SW480 (cell line): ENCODE measurements around the gene BEX4.
A peak's percentile ranks its signal among the peaks of the same experiment; 100 is the strongest.
"Not testable (repeated sequence)": the region's sequence is repeated elsewhere in the genome, so short reads cannot be mapped to it uniquely, and the experiment has no call there.

Experiments
- DNase-seq: peaks from one replicate; pipeline ENCODE4 v3.0.0-alpha.2; 2016; ENCODE audit warnings: low spot score

Gene BEX4

GRCh38 chrX:103214870-103215424 is at the start of gene BEX4:
TSS of gene BEX4 (plus strand) at chrX:103215108. CDS start at chrX:103216154, 1,046 bp downstream.
- DNase-seq, result peak; percentile 53

GRCh38 chrX:103170216-103170615 is 44.7 kb upstream of the BEX4 start:
- no peak for DNase-seq

- DNase-seq, result no peak
Observed at GRCh38 chrX:103171353-103171752, 43.6 kb upstream of the BEX4 start.

GRCh38 chrX:103175256-103175655 is 39.7 kb upstream of the BEX4 start:
- not testable (repeated sequence) for DNase-seq

GRCh38 chrX:103175944-103176753 is 38.8 kb upstream of the BEX4 start:
- DNase-seq, result peak; percentile 37

GRCh38 chrX:103177556-103177955 is 37.4 kb upstream of the BEX4 start:
- no peak for DNase-seq

- DNase-seq, result peak; percentile 69
Observed at GRCh38 chrX:103183912-103184311, 31.0 kb upstream of the BEX4 start.

GRCh38 chrX:103187953-103188475 is 26.9 kb upstream of the BEX4 start:
- peak; percentile 55 for DNase-seq

GRCh38 chrX:103197721-103198306 is 17.1 kb upstream of the BEX4 start:
- DNase-seq, result no peak

GRCh38 chrX:103198668-103199067 is 16.2 kb upstream of the BEX4 start:
- not testable (repeated sequence) for DNase-seq

GRCh38 chrX:103201041-103201440 is 13.9 kb upstream of the BEX4 start:
- DNase-seq, result no peak

- no peak for DNase-seq
Observed at GRCh38 chrX:103210056-103210455, 4.9 kb upstream of the BEX4 start.

- DNase-seq, result no peak
Observed at GRCh38 chrX:103211012-103211715, 3.7 kb upstream of the BEX4 start.

- no peak for DNase-seq
Observed at GRCh38 chrX:103212749-103213457, 2.0 kb upstream of the BEX4 start.

- DNase-seq, result no peak
Observed at GRCh38 chrX:103215425-103215991, 600 bp downstream of the BEX4 start.

- DNase-seq, result no peak
Observed at GRCh38 chrX:103220511-103221323, 5.8 kb downstream of the BEX4 start.

GRCh38 chrX:103225918-103226317 is 11.0 kb downstream of the BEX4 start:
- not testable (repeated sequence) for DNase-seq

- DNase-seq, result no peak
Observed at GRCh38 chrX:103233263-103233662, 18.4 kb downstream of the BEX4 start.

- no peak for DNase-seq
Observed at GRCh38 chrX:103234869-103235268, 20.0 kb downstream of the BEX4 start.

- DNase-seq, result not testable (repeated sequence)
Observed at GRCh38 chrX:103235608-103236007, 20.7 kb downstream of the BEX4 start.
